GM12865 (cell line): ENCODE measurements around the gene ITIH4.

Source experiments
- DNase-seq: peaks from one replicate; pipeline ENCODE4 v3.0.0; 2010; ENCODE audit warnings: low read depth
- H3K4me3 ChIP-seq: 2 replicates; pipeline ENCODE4 v1.5.1; 2011; ENCODE audit warnings: mild to moderate bottlenecking, low read depth, low read length, control low read depth
- CTCF ChIP-seq: IDR thresholded peaks from 2 replicates; pipeline ENCODE4 v1.5.1; 2011; ENCODE audit warnings: low read length, control low read depth, low read depth, inconsistent platforms; ENCODE audit not compliant: insufficient read depth; ENCODE audit errors: missing control alignments

Gene ITIH4

DNA sequence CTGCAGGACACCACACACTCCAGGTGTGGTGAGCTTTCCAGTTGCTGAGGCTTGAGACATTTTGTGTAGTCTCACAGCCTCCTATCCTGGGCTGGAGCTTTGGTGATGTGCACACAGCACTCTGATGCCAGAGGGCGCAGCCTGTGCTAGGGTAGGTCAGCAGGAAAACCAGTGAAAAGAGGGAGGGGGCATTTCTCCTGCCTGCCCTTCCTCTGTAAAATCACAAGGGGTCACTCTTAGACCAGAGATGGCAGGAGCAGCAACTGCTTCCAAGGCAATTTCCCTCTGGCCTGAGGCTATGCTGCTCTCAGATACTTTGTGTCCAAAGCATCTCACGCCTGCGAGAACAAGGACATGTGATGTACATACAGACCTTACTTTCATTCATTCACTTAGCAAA lies 20.9 kb upstream of the ITIH4 start:
- H3K4me3 ChIP-seq, result no peak overlapping the region
- TF ChIP-seq CTCF, result peak; percentile 66
- peak; percentile 67 for DNase-seq

- H3K4me3 ChIP-seq, result no peak overlapping the region
- no peak for TF ChIP-seq CTCF
- no peak for DNase-seq
Measured at GRCh38 chr3:52849656-52850055, 19.2 kb upstream of the ITIH4 start.

DNA sequence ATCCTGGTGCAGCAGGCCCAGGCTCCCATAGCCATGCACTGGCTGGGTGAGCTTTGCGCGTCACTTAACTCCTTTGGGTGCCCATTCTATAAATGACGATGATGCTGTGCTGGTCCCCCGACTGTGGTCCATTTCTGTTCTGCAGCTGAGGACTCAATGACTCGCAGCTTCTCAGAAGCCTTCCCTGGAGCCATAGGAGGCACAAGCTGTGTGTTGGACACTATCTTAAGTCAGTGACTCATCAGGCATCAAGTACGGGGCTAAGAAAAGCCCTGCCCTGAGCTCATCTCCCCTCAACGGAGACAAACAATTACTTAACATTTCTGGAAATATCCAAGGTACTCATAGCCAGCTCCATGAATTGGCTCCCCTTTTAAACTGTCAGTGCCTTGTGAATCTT lies 18.1 kb upstream of the ITIH4 start:
- no peak for TF ChIP-seq CTCF
- DNase-seq, result no peak
- H3K4me3 ChIP-seq, result no peak overlapping the region

DNA sequence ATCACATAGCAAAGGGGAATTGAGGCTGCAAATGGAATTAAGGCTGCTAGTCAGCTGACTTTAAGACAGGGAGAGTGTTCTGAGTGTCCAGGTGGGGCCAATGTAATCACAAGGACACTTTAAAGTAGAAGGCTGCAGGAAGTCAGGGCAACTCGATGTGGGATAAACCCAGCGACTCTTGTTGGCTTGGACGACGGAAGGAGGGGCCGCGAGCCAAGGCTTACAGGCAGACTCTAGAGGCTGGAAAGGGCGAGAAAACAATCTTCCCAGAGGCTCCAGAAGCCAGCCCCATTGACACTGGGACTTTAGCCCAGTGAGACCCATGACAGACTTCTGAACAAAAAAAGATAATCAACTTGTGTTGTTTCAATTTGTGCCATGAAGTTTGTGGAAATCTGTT lies 17.3 kb upstream of the ITIH4 start:
- no peak for TF ChIP-seq CTCF
- H3K4me3 ChIP-seq, result no peak overlapping the region
- no peak for DNase-seq

DNA sequence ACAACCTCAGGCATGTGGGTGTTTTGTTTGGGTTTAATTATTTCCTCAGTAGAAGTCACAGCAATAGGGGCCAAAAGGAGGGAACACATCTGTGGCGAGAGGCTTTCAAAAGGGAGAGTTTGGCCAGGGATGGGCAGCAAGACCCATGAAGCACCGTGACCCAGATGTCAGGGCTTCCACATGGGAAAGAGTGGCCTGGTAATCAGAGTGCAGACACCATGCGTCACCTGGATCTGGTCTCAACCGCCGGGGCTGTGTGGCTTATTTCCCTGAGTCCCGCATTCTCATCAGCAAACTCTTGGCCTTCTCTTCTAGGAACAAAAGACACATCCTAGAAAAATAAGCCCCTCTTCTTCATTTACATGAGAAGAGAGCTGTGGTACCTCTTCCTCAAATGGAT lies 16.8 kb upstream of the ITIH4 start:
- H3K4me3 ChIP-seq, result no peak overlapping the region
- no peak for DNase-seq
- no peak for TF ChIP-seq CTCF

DNA sequence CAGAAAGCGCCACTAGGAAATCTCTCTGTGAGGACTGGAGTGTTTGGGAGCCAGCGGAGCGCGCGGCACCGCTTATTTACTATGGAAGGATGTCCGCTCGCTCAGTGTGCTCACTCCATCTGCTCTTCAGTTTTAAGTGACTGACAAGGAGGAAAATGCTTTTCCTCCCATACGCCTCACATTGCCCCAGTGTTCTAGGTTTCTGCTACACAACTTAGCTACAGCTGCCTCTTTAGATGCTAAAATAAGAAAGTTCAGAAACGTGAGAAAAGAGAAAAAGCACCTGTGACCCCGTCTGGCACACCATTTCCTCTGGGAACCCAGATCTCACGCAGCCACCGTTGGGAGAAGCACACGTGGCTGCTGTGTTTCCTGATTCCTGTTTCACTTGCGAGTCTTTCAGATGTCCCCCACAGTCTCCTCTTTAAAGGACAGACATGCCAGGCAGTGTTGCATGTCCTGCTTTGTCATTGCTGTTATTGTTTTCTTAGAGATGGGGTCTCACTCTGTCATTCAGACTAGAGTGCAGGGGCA lies 16.0 kb upstream of the ITIH4 start:
- peak; percentile 33 for DNase-seq
- no peak overlapping the region for H3K4me3 ChIP-seq
- TF ChIP-seq CTCF, result no peak

DNA sequence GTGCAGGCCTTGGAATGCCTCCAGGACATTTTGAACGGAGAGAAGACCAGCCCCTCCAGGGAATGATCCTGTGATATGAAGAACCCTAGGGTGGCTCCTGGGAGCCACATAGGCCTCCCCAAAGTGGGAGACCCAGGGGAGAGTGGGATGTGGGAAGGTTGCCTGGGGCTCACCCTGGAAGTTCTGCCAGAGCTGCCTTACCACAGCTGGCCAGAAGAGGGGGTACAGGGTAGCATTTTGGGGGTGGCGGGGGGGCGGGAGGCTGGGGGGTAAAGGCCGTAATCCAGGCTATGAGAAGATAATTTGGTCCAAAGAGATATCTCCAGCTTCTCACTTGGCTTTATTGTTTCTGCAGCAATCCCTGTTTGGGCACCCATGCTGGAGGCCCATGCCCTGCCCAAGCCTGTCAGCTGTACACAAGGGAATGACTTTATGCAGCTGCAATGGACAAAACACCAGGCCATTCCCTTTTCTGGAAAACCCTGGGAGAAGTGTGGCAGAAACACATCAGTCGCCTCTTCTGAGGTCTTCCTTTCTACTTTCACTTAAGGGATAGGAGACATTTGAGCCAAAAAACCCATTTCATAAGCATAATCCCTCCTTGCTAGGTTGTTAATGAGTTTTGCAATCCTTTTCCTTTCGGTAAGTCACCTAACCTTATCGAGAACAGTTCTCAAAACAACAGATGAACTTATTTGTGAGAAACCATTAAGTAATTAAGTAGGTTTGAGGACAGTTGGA lies 15.4 kb upstream of the ITIH4 start:
- TF ChIP-seq CTCF, result peak; percentile 57
- no peak for DNase-seq

More for the DNA sequence above, 15.4 kb upstream of the ITIH4 start:
- H3K4me3 ChIP-seq, result no peak overlapping the region
